IgD-negative memory B cell (primary cell): ENCODE data around the gene BAG1. TPM values are rescaled to one million over a fixed set of nuclear protein-coding genes. Genes with fewer than 3 reads are reported as not detected.

ENCODE experiments used
- H3K27ac Mint-ChIP-seq, 3 donors: one replicate each; pipeline ENCODE4 v1.8.0; 2020 to 2022; ENCODE audit warnings: mild to moderate bottlenecking in 3 of 3, mixed read lengths in 3 of 3, moderate library complexity in 1 of 3
- H3K27me3 Mint-ChIP-seq: one replicate; pipeline ENCODE4 v1.8.0; 2021; ENCODE audit warnings: mixed read lengths
- H3K36me3 Mint-ChIP-seq: one replicate; pipeline ENCODE4 v1.8.0; 2020; ENCODE audit warnings: mild to moderate bottlenecking, mixed read lengths
- H3K4me1 Mint-ChIP-seq, 3 donors: one replicate each; pipeline ENCODE4 v1.8.0; 2020 to 2022; ENCODE audit warnings: mixed read lengths in 3 of 3, mild to moderate bottlenecking in 1 of 3
- H3K4me3 Mint-ChIP-seq, 4 donors: one replicate each; pipeline ENCODE4 v1.8.0; 2020 to 2022; ENCODE audit warnings: mild to moderate bottlenecking in 4 of 4, mixed read lengths in 4 of 4, moderate library complexity in 3 of 4
- H3K9me3 Mint-ChIP-seq, 3 donors: one replicate each; pipeline ENCODE4 v1.8.0; 2020 to 2021; ENCODE audit warnings: mixed read lengths in 3 of 3, mild to moderate bottlenecking in 1 of 3
- polyA plus RNA-seq: library from polyadenylated mRNA; unstranded; fragments of 300-500 nt; fragmentation: Illumina TruSeq; gene quantifications from one replicate; pipeline ENCODE4 v1.2.3, GENCODE V29; 2021

Gene BAG1
- polyA plus RNA-seq, 1 donor from 2014 or later = 89.3 TPM

DNA sequence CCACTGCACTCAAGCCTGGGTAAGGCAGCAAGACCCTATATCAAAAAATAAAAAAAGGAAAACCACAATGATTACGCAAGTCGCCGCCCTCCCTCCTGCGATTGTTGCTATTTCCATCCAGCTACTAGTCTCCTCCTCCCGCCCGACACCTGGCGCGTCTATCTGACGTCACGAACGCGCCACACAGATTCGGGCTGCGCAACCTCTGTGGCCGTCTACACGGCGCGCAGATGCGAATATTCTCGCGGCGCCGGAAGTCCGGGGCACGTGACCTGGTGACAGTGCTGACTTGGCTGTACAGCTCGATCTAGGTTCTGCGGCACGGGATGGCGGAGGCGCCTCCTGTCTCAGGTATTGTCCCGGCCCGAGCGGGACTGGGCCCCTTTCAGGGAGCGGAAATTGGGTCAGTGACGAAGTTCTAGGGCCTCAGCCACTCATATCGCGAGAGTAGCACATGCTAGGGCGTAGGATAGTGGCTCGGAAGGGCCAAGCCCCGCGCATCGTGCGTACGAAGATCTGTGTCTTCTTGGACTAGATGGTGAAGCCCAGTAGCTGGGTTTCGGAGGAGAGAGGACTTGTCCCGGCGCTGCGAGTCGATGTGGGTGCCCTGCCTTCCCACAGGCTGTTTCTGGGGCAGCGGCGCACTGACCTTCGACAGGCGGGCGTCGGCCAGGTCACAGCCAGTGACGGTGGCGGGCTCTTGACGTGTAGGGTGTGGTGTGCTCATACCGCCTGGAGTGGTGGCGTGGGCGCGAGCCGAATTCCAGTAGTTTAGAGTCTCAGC lies 25.9 kb upstream of the BAG1 start, which contains the start of gene NFX1:
Gene NFX1 (plus strand): TSS at position 270 of the 784 bp plus-strand sequence. CDS start 57 bp downstream, at position 327.
- peak within 1 kb of the TSS; percentile 97 to 99 (median 97) for H3K27ac Mint-ChIP-seq
- peaks cover 9% of the 10 kb centered on the region for H3K36me3 Mint-ChIP-seq
- peaks cover 39 to 46% (median 39%) of the 10 kb centered on the region in 3 donors for H3K4me1 Mint-ChIP-seq
- no peaks in the 10 kb centered on the region for H3K27me3 Mint-ChIP-seq
- H3K9me3 Mint-ChIP-seq = no peaks in the 10 kb centered on the region
- H3K4me3 Mint-ChIP-seq = peak within 1 kb of the TSS; percentile 93 to 98 (median 98)

DNA sequence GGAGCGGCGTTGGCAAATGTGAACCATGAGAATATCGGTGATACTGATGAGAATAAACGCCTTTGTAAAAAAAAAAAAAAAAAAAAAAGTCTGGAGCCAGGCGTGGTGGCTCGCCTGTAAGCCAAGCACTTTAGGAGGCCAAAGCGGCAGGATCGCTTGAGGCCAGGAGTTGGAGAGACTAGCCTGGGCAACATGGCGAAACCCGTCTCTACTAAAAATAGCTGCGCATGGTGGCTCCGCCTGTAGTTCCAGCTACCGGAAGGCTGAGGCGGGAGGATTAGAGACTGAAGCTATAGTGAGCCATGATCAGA lies 25.4 kb upstream of the BAG1 start:
- Mint-ChIP-seq H3K27me3 (no peaks in the 10 kb centered on the region), H3K4me1 (peaks cover 36 to 43% (median 37%) of the 10 kb centered on the region in 3 donors), H3K9me3 (no peaks in the 10 kb centered on the region), H3K27ac (peak overlapping the region; percentile 97 to 99 (median 97)), H3K4me3 (peak overlapping the region; percentile 93 to 98 (median 98)), H3K36me3 (peaks cover 8% of the 10 kb centered on the region)

DNA sequence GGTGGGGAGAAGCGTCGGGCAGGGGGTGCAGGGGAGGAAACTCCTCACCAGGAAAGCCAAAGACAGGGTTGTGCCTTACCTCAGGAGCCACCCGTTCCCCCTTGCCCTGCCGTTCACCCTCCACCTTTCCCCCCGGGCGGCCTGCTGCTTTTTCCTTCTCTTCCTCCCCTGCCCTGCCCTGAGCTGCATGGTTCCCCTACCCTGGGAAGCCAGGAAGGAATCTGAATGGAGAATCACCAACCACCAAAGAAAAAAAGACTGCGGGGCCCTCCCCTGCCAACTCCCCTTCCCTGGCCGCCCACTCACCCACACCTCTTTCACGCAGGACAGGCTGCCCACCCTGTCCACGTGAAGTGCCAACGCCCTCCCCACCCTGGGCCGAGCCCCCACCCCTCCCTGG lies 25.0 kb upstream of the BAG1 start:
- Mint-ChIP-seq H3K27ac (peak overlapping the region in 2 of 3 donors; percentile 97 to 99), H3K36me3 (peaks cover 4% of the 10 kb centered on the region), H3K4me1 (peaks cover 32 to 39% (median 33%) of the 10 kb centered on the region in 3 donors), H3K9me3 (no peaks in the 10 kb centered on the region), H3K4me3 (peak overlapping the region in 3 of 4 donors; percentile 97 to 98 (median 98)), H3K27me3 (no peaks in the 10 kb centered on the region)

DNA sequence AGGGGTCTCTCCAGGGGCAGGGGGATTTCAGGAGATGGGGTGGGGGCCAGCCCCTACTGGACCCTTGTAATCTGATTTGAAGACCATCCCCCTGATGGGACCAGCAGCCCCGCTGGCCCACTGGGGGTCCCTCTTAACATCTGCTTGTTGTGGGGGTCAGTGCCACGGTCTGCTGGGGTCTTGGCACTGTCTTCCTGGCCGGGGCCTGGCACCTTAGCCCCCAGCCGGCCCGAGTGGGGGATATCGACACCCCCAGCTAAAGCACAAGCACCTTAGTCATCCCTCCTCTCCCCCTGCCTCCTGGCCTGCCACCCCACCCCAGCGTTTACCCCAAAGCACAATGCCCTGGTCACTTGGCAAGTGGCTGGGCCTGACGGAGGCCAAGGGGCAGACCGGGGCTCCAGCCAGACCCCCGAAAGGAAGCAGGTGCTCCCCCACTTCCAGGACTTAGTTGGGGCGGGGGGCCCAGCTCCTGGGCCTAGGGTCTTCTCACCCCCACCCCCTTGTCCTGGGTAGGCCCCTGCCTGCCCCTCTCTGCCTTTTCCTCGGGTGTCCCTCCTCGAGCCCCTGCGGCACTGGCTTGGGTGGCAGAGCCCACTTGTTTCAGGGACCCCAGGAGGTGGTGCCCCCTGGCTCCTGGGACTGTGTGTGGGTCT lies 24.4 kb upstream of the BAG1 start:
- Mint-ChIP-seq H3K4me3 (peak overlapping the region in 2 of 4 donors; percentile 44 to 45), H3K27ac (peak overlapping the region in 1 of 3 donors; percentile 13), H3K9me3 (no peaks in the 10 kb centered on the region), H3K4me1 (peaks cover 27 to 33% (median 31%) of the 10 kb centered on the region in 3 donors), H3K36me3 (peaks cover 3% of the 10 kb centered on the region), H3K27me3 (no peaks in the 10 kb centered on the region)

- Mint-ChIP-seq H3K4me1 (peaks cover 21 to 30% (median 28%) of the 10 kb centered on the region in 3 donors), H3K4me3 (peak overlapping the region in 1 of 4 donors; percentile 44), H3K36me3 (peaks cover 3% of the 10 kb centered on the region), H3K27ac (peak overlapping the region in 1 of 3 donors; percentile 13), H3K9me3 (no peaks in the 10 kb centered on the region), H3K27me3 (no peaks in the 10 kb centered on the region)
These were observed 23.7 kb upstream of the BAG1 start for GRCh38 chr9:33288235-33288634.

DNA sequence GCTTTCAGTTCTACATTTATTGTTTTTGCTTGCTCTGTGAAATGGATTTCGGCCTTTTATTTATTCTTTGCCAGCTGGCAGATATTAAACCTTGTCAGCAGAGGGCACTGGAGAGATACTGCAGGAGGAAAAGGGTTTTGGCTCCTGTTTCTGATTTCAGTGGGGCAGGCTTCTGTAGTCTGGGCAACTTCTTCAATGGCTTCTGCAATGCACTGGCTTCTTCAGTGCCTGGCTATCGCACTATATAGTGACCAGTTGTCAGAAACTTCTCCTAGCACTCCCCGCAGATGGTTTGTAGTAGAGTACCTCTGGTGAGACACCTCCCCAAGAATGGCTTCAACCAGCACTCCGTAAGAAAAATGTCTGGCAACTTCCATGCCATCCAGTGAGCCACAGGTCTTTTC lies 22.6 kb upstream of the BAG1 start:
- Mint-ChIP-seq H3K4me3 (peak overlapping the region in 2 of 4 donors; percentile 42 to 95), H3K4me1 (peaks cover 12 to 20% (median 16%) of the 10 kb centered on the region in 3 donors), H3K9me3 (no peaks in the 10 kb centered on the region), H3K36me3 (peaks cover under 1% of the 10 kb centered on the region), H3K27ac (peak overlapping the region; percentile 55 to 96 (median 85)), H3K27me3 (no peaks in the 10 kb centered on the region)

- Mint-ChIP-seq H3K4me1 (peaks cover 9 to 11% (median 10%) of the 10 kb centered on the region in 3 donors), H3K36me3 (no peaks in the 10 kb centered on the region), H3K4me3 (no peak overlapping the region), H3K27me3 (no peaks in the 10 kb centered on the region), H3K27ac (peak overlapping the region in 1 of 3 donors; percentile 76), H3K9me3 (no peaks in the 10 kb centered on the region)
These were observed 21.0 kb upstream of the BAG1 start for GRCh38 chr9:33285502-33285901.

- Mint-ChIP-seq H3K36me3 (peaks cover 1% of the 10 kb centered on the region), H3K4me1 (peaks cover 0 to 5% (median 0%) of the 10 kb centered on the region in 3 donors), H3K27ac (no peak overlapping the region), H3K4me3 (no peak overlapping the region), H3K27me3 (no peaks in the 10 kb centered on the region), H3K9me3 (no peaks in the 10 kb centered on the region)
These were observed 13.0 kb upstream of the BAG1 start for GRCh38 chr9:33277484-33277883.

- Mint-ChIP-seq H3K4me1 (peaks cover 0 to 5% (median 2%) of the 10 kb centered on the region in 3 donors), H3K9me3 (no peaks in the 10 kb centered on the region), H3K36me3 (peaks cover 1% of the 10 kb centered on the region), H3K4me3 (no peak overlapping the region), H3K27me3 (no peaks in the 10 kb centered on the region), H3K27ac (peak overlapping the region in 1 of 3 donors; percentile 16)
These were observed 9.4 kb upstream of the BAG1 start for GRCh38 chr9:33273972-33274328.

GRCh38 chr9:33273266-33273971 lies 8.9 kb upstream of the BAG1 start:
- Mint-ChIP-seq H3K4me1 (peaks cover 0 to 5% (median 2%) of the 10 kb centered on the region in 3 donors), H3K36me3 (peaks cover 1% of the 10 kb centered on the region), H3K27ac (peak overlapping the region in 1 of 3 donors; percentile 57), H3K9me3 (no peaks in the 10 kb centered on the region), H3K4me3 (no peak overlapping the region), H3K27me3 (no peaks in the 10 kb centered on the region)

GRCh38 chr9:33272061-33272460 lies 7.6 kb upstream of the BAG1 start:
- no peak overlapping the region for H3K27ac Mint-ChIP-seq
- H3K4me1 Mint-ChIP-seq = peaks cover 0 to 8% (median 3%) of the 10 kb centered on the region in 3 donors
- no peak overlapping the region for H3K4me3 Mint-ChIP-seq
- no peaks in the 10 kb centered on the region for H3K27me3 Mint-ChIP-seq
- no peaks in the 10 kb centered on the region for H3K9me3 Mint-ChIP-seq
- H3K36me3 Mint-ChIP-seq = no peaks in the 10 kb centered on the region

DNA sequence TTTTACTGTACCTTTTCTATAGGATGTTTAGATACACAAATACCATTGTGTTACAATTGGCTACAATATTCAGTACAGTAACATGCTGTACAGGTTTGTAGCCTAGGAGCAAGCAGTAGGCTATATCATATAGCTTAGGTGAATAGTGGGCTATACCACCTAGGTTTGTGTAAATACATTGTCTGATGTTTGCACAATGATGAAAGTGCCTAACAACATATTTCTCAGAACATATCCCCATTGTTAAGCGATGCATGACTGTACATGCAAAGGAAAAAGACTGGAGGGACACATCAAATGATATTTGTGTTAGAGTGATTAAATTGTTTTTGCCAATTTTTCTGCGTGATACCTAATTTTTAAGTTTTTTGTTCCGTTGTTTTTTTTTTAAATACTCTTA lies 5.6 kb upstream of the BAG1 start:
- Mint-ChIP-seq H3K4me1 (peaks cover 5 to 20% (median 9%) of the 10 kb centered on the region in 3 donors), H3K9me3 (no peaks in the 10 kb centered on the region), H3K36me3 (no peaks in the 10 kb centered on the region), H3K4me3 (peak overlapping the region in 1 of 4 donors; percentile 53), H3K27me3 (no peaks in the 10 kb centered on the region), H3K27ac (no peak overlapping the region)

DNA sequence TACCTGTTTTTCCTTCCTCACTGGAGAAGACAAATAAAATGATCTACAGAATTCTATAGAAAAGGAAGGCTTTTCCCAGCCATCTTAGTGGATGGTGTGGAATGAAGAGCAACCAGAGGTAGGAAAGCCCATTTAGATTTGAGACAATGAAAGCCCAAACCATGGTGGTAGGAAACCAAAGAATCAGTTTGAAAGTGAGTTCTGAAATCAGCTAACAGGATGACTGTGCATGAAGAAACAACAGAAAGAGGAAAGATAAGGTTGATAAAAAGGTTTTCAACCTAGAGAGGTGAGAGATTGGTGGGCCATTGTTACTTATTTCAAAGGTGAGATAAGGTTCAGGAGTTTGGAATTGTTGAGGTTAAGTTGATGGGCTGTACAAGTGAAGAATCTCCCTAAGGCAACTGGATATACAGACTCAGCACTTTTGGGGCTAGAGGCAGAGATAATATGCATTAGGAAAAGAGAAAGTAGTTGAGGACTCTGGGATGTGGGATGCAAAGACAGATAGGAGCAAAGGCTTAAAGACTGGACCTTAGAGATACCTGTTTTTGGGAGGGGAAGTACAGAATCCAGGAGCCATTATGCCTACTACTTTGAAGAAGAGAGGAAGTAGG lies 2.8 kb upstream of the BAG1 start:
- Mint-ChIP-seq H3K4me1 (peaks cover 16 to 35% (median 20%) of the 10 kb centered on the region in 3 donors), H3K27ac (peak overlapping the region in 1 of 3 donors; percentile 99), H3K4me3 (peak overlapping the region in 1 of 4 donors; percentile 93), H3K36me3 (peaks cover 3% of the 10 kb centered on the region), H3K27me3 (no peaks in the 10 kb centered on the region), H3K9me3 (no peaks in the 10 kb centered on the region)

DNA sequence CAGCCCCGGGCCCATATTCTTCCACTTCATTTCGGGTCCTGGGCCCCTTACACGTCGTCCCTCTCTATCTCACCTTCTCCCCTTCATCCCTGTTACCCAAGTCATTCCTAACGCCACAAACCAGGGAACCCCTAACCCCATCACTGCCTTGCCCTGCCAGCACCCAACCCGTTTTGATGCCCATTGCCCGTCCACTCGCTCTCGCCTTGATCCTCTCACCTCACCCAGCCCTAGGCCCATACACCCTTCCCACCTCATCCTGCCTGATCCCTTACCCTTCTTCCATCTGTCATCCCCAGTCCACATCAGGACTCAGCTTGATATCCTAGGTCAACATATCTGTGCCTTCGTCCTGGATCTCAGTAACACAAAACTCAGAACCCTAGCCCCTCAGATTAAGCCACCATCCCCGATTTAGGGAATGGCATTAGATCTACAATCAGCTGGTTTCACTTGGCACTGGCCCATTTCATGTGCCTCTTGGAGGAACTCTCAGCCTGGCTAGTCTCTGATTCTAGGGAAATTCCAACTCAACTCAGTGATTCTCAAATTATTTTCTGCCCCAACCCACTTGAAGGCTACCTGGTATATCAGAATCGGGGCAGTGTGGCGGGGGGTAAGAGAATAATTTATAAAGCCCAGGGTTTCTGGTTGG lies 830 bp upstream of the BAG1 start:
- no peaks in the 10 kb centered on the region for H3K27me3 Mint-ChIP-seq
- H3K9me3 Mint-ChIP-seq = no peaks in the 10 kb centered on the region
- H3K4me3 Mint-ChIP-seq = peak overlapping the region; percentile 87 to 98 (median 92)
- peaks cover 3% of the 10 kb centered on the region for H3K36me3 Mint-ChIP-seq
- peak overlapping the region; percentile 86 to 99 (median 91) for H3K27ac Mint-ChIP-seq
- H3K4me1 Mint-ChIP-seq = peaks cover 16 to 33% (median 20%) of the 10 kb centered on the region in 3 donors
